ENCODE data around the gene CASKIN2.

- TF ChIP-seq, protein P1, sequence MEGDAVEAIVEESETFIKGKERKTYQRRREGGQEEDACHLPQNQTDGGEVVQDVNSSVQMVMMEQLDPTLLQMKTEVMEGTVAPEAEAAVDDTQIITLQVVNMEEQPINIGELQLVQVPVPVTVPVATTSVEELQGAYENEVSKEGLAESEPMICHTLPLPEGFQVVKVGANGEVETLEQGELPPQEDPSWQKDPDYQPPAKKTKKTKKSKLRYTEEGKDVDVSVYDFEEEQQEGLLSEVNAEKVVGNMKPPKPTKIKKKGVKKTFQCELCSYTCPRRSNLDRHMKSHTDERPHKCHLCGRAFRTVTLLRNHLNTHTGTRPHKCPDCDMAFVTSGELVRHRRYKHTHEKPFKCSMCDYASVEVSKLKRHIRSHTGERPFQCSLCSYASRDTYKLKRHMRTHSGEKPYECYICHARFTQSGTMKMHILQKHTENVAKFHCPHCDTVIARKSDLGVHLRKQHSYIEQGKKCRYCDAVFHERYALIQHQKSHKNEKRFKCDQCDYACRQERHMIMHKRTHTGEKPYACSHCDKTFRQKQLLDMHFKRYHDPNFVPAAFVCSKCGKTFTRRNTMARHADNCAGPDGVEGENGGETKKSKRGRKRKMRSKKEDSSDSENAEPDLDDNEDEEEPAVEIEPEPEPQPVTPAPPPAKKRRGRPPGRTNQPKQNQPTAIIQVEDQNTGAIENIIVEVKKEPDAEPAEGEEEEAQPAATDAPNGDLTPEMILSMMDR (IDR thresholded peaks at IDR 0.05): no peak
- TF ChIP-seq POLR2A (IDR thresholded peaks at IDR 0.05): no peak
Measured at GRCh38 chr17:75547091-75547490, 31.8 kb upstream of the CASKIN2 start.

Measured in esophagus squamous epithelium (tissue), 4 donors.